Endothelial cell of umbilical vein (primary cell): ENCODE measurements around the gene SLC6A7. TPM values are rescaled to one million over a fixed set of nuclear protein-coding genes. Genes with fewer than 3 reads are reported as not detected.

Source experiments
- BruUV-seq: library from RNA; stranded (reverse); fragments of 400-500 nt; replicated peaks from 2 replicates; lab custom pipeline; 2021; lab: Mats Ljungman, UMichigan
- CTCF ChIA-PET: fragments of 300-600, 350-600 bp; sonication (Branson Sonifier 250); formaldehyde crosslinking; loops from one replicate; lab custom pipeline; 2021; ENCODE audit warnings: antibody characterized with exemption, inconsistent platforms; lab: Charles Lee
- POLR2A ChIA-PET: fragments of 300-600, 350-600 bp; sonication (Branson Sonifier 250); formaldehyde crosslinking; loops from one replicate; lab custom pipeline; 2021; ENCODE audit warnings: antibody characterized with exemption, inconsistent platforms; lab: Charles Lee
- DNase-seq: peaks from one replicate; pipeline ENCODE4 v3.0.0-alpha.2; 2011; ENCODE audit warnings: low read depth, low spot score
- FAIRE-seq: peaks from 2 replicates; lab custom pipeline; 2011; peaks lifted over from hg19 to GRCh38; lab: Jason Lieb, UNC
- H2AFZ ChIP-seq: 2 replicates; pipeline ENCODE4 v1.6.0; 2012; ENCODE audit warnings: low read depth, low read length, control low read depth, inconsistent platforms
- H3K27ac ChIP-seq: 2 replicates; pipeline ENCODE4 v1.5.1; 2011; ENCODE audit warnings: low read depth, mild to moderate bottlenecking, control low read depth, low read length, moderate library complexity; ENCODE audit not compliant: insufficient read depth
- H3K27me3 ChIP-seq, 2 experiments: 2 replicates each; pipeline versions ENCODE4 v1.6.0 to v1.6.1; 2011; ENCODE audit warnings: low read length in 2 of 2, mixed read lengths in 1 of 2; ENCODE audit not compliant: control insufficient read depth in 2 of 2, insufficient read depth in 2 of 2
- H3K36me3 ChIP-seq, 2 experiments: 2 replicates in 1 of 2; 3 replicates in 1 of 2; pipeline ENCODE4 v1.5.1; 2011; ENCODE audit warnings: low read length in 2 of 2, mild to moderate bottlenecking in 1 of 2, moderate library complexity in 1 of 2; ENCODE audit not compliant: control insufficient read depth in 2 of 2, insufficient read depth in 2 of 2; ENCODE audit errors: extremely low read depth in 1 of 2
- H3K4me1 ChIP-seq: 3 replicates; pipeline ENCODE4 v1.5.1; 2011; ENCODE audit warnings: mild to moderate bottlenecking, low read length; ENCODE audit not compliant: control insufficient read depth, insufficient read depth; ENCODE audit errors: extremely low read depth
- H3K4me2 ChIP-seq: 2 replicates; pipeline ENCODE4 v1.6.1; 2011; ENCODE audit warnings: low read length, control low read depth, mixed read lengths; ENCODE audit not compliant: insufficient read depth
- H3K4me3 ChIP-seq, 3 experiments: fragments of 200-600 bp in 1 of 3; sonication (generic), shearing (Covaris generic) in 1 of 3; replicated peaks in 1 of 3; 2 replicates each; pipeline ENCODE4 v1.5.1; 2011 to 2016; ENCODE audit warnings: control low read depth in 3 of 3, low read length in 3 of 3, mild to moderate bottlenecking in 2 of 3, inconsistent platforms in 1 of 3, low read depth in 1 of 3, moderate library complexity in 1 of 3; ENCODE audit not compliant: insufficient read depth in 1 of 3
- H3K79me2 ChIP-seq: 2 replicates; pipeline ENCODE4 v1.6.0; 2012; ENCODE audit warnings: low read length, inconsistent platforms; ENCODE audit not compliant: control insufficient read depth, insufficient read depth
- H3K9ac ChIP-seq: replicated peaks from 2 replicates; pipeline ENCODE3; 2011; ENCODE audit warnings: low read length, control low read depth; ENCODE audit not compliant: insufficient read depth; ENCODE audit errors: extremely low read depth
- H3K9me1 ChIP-seq: replicated peaks from 3 replicates; pipeline ENCODE4 v1.6.0; 2011; ENCODE audit warnings: mild to moderate bottlenecking, low read length; ENCODE audit not compliant: control insufficient read depth, insufficient read depth; ENCODE audit errors: extremely low read depth
- H3K9me3 ChIP-seq: replicated peaks from 2 replicates; pipeline ENCODE4 v1.5.1; 2012; ENCODE audit warnings: low read length, inconsistent platforms; ENCODE audit not compliant: control insufficient read depth, insufficient read depth
- H4K20me1 ChIP-seq: replicated peaks from 2 replicates; pipeline ENCODE3; 2011; ENCODE audit warnings: mild to moderate bottlenecking, low read length; ENCODE audit not compliant: control insufficient read depth, insufficient read depth; ENCODE audit errors: extremely low read depth
- CTCF ChIP-seq, 2 donors: IDR thresholded peaks; 1 replicate in 1 of 2; 2 replicates in 1 of 2; pipeline ENCODE4 v1.5.1; 2011; ENCODE audit warnings: low read length in 2 of 2, mild to moderate bottlenecking in 2 of 2, moderate library complexity in 2 of 2, control low read depth in 1 of 2, inconsistent platforms in 1 of 2, low read depth in 1 of 2; ENCODE audit not compliant: insufficient read depth in 1 of 2; ENCODE audit errors: extremely low read depth in 1 of 2
- EZH2 ChIP-seq: IDR thresholded peaks from 2 replicates; pipeline ENCODE4 v1.6.1; 2012; ENCODE audit warnings: borderline replicate concordance, low read depth, mild to moderate bottlenecking, moderate library complexity, low read length, inconsistent platforms; ENCODE audit not compliant: severe bottlenecking
- FOS ChIP-seq: IDR thresholded peaks from 2 replicates; pipeline ENCODE4 v1.6.1; 2011; ENCODE audit warnings: mild to moderate bottlenecking, low read length, moderate library complexity, borderline replicate concordance; ENCODE audit not compliant: insufficient read depth
- GATA2 ChIP-seq: IDR thresholded peaks from 2 replicates; pipeline ENCODE4 v1.7.0; 2011; ENCODE audit warnings: low read depth, mild to moderate bottlenecking, moderate library complexity, mixed read lengths, low read length; ENCODE audit not compliant: insufficient read length, insufficient read depth
- MAX ChIP-seq: IDR thresholded peaks from 2 replicates; pipeline ENCODE4 v1.6.1; 2011; ENCODE audit not compliant: insufficient read depth, insufficient read length
- MYC ChIP-seq: IDR thresholded peaks from one replicate; pipeline ENCODE4 v1.6.1; 2011; ENCODE audit warnings: mild to moderate bottlenecking, low read depth, low read length
- POLR2A ChIP-seq: IDR thresholded peaks from 2 replicates; pipeline ENCODE4 v1.6.1; 2012; ENCODE audit warnings: low read depth, mild to moderate bottlenecking, control low read depth, low read length
- POLR2AphosphoS5 ChIP-seq: IDR thresholded peaks from 2 replicates; pipeline ENCODE4 v1.6.1; 2012; ENCODE audit warnings: low read depth, mild to moderate bottlenecking, control low read depth, low read length, moderate library complexity; ENCODE audit not compliant: insufficient read depth
- dilution Hi-C: fragments of 300-500 bp; cut with MboI; formaldehyde crosslinking; loops from one replicate; pipeline ENCODE4 v1.15.0; 2019; ENCODE audit warnings: low sequenced_read_pairs; ENCODE audit not compliant: extremely low pct_ligation_motif_present
- intact Hi-C: fragments of 100-400 bp; cut with micrococcal nuclease; formaldehyde crosslinking; loops from one replicate; pipeline ENCODE4 v1.10.0; 2022
- polyA plus RNA-seq, 4 experiments: library from polyadenylated mRNA; depleted of rRNA in 3 of 4; stranded (reverse) in 3 of 4; unstranded in 1 of 4; fragments of >200 nt; gene quantifications; 2 replicates each; pipeline versions ENCODE4 v1.2.1 to v1.2.3, GENCODE V29; 2011 to 2012; ENCODE audit warnings: missing spikeins in 1 of 4
- total RNA-seq: library from RNA; stranded (reverse); gene quantifications from 2 replicates; pipeline ENCODE4 v1.2.3, GENCODE V29; 2021

Gene SLC6A7
- total and polyA plus RNA-seq, 2 donors (not counting 3 experiments of a cell fraction or from before 2014, with no cell fraction given), result not detected

- Histone ChIP-seq H2AFZ (no peak overlapping the region), H3K4me3 (no peak overlapping the region), H3K4me2 (no peak overlapping the region), H3K36me3 (no peaks in the 10 kb centered on the region), H3K9me1 (no peaks in the 10 kb centered on the region), H3K27me3 (no peaks in the 10 kb centered on the region), H3K4me1 (peaks cover 17% of the 10 kb centered on the region), H3K27ac (no peak overlapping the region), H3K9me3 (no peaks in the 10 kb centered on the region), H4K20me1 (no peaks in the 10 kb centered on the region), H3K79me2 (no peaks in the 10 kb centered on the region), H3K9ac (no peak overlapping the region)
- intact Hi-C loops, result no loop called here
- dilution Hi-C loops, result no loop called here
- no TSS peak for BruUV-seq
- CTCF ChIA-PET, result interaction anchor here (1.5 to 1.9 kb wide), 2 partner anchors 30 to 293 kb away, joined by 4 read pairs; no protein-coding TSS in a partner anchor
- FAIRE-seq (no peak), DNase-seq (no peak)
- POLR2A ChIA-PET, result no interaction called here
- TF ChIP-seq CTCF (IDR thresholded peaks at IDR 0.05; ENCODE audit: extremely low read depth in 1 of 2, insufficient read depth in 1 of 2, low read depth in 1 of 2, low read length in 2 of 2), result no peak
- no peak for TF ChIP-seq GATA2
- TF ChIP-seq EZH2, result no peak
- no peak for TF ChIP-seq POLR2A
- no peak for TF ChIP-seq MAX
- peak; percentile 4 for TF ChIP-seq FOS
- no peak for TF ChIP-seq MYC
- no peak for TF ChIP-seq POLR2AphosphoS5
These were observed 46.9 kb upstream of the SLC6A7 start for GRCh38 chr5:150142959-150143349.
